ENCODE results near the gene FOXB1.

The FOXB1 gene

GRCh38 chr15:60004009-60004845 lies at the start of gene FOXB1:
TSS of gene FOXB1 (plus strand) at chr15:60004311. CDS start at chr15:60004964, 653 bp downstream.
- no peak for DNase-seq

GRCh38 chr15:59958288-59958687 lies 45.8 kb upstream of the FOXB1 start:
- DNase-seq = no peak

DNA sequence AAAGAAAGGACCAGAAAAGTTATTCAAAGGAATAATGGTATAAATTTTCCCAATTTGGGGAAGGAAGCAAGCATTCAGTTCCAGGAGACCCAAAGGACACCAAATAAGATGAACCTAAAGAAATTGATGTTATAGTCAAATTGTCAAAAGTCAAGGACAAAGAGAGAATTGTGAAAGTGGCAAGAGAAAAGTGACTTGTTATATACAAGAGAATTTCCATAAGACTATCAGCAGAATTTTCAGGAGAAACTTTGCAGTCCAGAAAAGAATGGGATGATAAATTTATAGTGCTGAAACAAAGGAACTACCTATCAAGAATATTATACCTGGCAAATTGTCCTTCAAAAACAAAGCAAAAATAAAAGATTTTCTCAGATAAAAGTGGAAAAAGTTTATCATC lies 43.8 kb upstream of the FOXB1 start:
- DNase-seq = no peak

- DNase-seq = no peak
Measured at GRCh38 chr15:59963322-59963721, 40.8 kb upstream of the FOXB1 start.

- no peak for DNase-seq
Measured at GRCh38 chr15:59963925-59964324, 40.2 kb upstream of the FOXB1 start.

GRCh38 chr15:59965741-59966140 lies 38.4 kb upstream of the FOXB1 start:
- no peak for DNase-seq

DNA sequence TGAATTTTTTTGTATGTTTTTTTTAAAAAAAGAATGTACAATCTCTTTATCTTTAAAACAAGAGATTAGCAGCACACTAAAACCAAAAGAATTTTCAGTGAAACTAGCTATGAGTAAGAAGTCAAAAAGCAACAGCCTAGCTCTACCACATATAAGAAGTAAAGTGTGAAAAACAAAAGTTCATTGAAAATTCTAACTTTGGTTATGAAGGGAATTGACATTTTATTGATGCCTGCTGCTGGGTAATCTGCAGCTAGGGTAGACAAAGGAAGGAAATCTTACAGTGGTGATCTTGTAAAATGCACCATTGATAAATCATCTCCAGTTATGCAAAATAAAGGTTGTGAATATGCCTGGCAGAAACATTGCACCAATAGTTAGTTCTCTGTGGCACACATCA lies 37.8 kb upstream of the FOXB1 start:
- no peak for DNase-seq

DNA sequence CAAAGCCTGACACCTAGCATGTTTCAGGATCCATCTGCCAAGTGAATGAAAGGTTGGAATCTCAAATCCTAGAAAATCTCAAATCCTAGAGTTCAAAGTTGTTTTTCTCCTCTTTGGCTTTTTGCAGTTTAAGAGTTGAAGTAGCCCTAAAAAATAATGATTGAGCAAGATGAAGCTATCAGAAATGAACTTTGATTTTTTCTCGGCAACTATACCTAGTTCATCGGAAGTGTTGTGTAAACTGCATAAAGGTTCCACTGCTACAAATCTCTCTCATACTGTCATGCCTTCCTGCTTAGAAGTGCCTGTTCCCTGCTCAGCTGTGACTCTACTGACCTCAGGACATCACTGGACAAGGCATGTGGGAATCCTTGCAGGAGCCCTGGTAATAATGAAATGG lies 35.8 kb upstream of the FOXB1 start:
- DNase-seq = no peak

DNA sequence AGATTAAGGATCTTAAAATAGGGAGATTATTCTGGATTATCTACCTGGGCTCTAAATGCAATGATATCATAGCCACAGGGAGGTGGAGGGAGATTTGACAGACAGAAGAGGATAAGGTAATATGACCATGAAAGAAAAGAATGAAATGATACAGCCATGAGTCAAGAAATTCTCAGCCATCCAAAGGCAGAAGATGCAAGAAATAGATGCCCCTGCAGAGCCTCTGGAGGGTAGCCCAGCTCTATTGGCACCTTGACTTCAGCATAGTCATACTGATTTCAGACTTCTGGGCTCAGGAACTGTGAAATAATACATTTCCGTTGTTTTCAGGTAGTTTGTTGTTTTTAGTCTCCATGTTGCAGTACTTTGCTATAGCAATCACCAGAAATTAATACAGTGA lies 31.9 kb upstream of the FOXB1 start:
- no peak for DNase-seq

GRCh38 chr15:59976480-59977271 lies 27.4 kb upstream of the FOXB1 start:
- DNase-seq = no peak

DNA sequence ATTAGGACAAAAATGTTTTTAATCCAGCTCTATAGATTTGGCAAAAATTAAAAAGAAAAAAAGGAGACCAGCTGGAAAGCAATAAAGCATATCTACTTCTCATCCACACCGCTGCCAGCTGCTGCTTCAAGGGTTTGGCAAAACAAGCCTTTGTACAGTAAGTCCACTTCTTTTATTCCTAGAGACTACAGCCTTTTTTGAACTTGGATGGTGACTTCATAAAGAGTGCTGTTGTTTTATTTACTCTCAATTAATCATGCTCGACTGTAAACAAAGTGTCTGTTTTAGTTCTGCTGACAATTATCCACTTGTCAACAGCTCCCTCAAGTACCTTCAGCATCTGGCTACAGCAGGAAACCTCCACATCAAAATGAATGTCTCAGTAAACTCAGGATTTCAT lies 12.3 kb upstream of the FOXB1 start:
- no peak for DNase-seq

GRCh38 chr15:59993041-59993750 lies 10.9 kb upstream of the FOXB1 start:
- no peak for DNase-seq

- no peak for DNase-seq
Measured at GRCh38 chr15:59993950-59994401, 10.1 kb upstream of the FOXB1 start.

DNA sequence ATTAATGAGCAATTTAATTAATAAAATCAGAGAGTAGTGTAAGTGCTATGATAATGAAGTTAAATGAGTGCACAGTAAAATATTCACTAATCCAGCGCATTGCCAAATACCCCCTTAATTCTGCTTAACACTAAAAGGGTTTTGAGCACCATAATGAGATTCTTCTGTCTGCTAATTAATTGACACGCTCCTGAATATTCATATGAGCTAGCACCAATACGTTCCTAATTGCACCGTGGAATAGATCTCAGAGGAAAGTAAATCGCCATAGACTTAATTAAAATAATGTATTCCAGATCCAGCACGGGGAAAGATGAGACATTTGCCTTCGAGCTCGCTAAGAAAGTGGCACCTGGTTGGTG lies 9.6 kb upstream of the FOXB1 start:
- DNase-seq = no peak

DNA sequence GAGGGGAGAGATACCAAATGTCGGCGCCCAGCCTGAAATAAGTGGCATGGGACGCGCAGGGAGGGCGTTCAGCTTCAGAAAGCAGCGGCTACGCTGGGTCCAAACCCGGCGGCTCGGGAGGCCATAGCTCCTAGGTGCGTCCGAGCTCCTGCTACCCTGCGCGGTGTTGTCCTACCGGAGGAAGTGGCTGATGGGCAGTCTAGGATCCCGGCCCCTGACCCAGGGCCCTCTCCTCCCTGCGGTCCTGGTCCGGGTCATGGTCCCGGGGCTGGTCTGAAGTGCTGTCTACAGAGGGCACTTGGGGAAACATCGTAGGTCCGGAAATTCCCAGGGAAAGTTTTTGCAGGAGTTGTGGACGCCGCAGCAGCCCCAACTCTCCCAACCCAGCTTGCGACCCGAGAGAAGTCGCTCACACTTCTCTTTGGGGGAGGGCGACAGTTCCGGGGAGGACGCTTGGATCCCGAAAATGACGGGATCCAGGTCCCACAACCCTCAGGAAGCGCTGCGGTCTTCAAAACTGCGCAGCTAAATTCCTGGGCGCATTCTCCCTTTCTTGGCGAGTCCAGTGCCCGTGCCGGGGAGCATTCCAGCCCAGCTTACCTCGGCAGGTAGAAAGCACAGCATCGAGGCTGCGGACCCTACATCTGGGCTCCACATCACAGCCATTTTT lies 9.1 kb upstream of the FOXB1 start:
- DNase-seq = no peak

DNA sequence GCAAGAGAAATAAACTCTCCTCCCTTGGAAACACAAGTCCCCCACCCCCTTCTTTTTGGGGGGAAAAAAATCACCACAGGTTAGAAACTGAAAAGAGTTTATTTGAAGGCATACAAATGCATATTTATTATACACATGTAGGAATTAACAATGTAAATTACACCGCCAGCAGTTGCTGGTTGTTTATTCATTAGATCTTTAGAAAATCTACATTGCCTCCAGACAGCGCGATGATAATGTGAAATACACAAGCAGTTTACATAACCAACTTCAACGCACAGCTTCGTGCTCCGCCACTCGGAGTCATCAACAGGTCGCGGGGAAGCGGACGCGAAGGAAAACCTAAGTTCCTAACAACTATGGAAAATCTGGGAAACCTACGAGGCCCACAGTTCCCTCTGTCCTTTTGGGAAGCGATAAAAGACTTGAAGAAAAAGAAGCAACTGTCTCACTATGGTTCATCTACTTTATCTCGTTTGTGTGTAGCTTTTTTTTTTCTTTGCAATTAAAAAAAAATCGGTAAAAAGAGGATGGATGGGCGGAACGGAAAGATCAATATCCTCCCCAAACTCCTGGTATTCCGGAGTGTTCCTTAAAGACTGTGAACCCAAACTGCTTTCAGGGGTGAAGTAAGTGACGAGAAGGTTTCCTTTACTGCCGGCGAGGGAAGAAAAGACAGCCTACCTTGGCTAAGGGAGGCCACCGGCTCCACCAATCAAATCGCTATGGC lies 8.4 kb upstream of the FOXB1 start:
- no peak for DNase-seq

DNA sequence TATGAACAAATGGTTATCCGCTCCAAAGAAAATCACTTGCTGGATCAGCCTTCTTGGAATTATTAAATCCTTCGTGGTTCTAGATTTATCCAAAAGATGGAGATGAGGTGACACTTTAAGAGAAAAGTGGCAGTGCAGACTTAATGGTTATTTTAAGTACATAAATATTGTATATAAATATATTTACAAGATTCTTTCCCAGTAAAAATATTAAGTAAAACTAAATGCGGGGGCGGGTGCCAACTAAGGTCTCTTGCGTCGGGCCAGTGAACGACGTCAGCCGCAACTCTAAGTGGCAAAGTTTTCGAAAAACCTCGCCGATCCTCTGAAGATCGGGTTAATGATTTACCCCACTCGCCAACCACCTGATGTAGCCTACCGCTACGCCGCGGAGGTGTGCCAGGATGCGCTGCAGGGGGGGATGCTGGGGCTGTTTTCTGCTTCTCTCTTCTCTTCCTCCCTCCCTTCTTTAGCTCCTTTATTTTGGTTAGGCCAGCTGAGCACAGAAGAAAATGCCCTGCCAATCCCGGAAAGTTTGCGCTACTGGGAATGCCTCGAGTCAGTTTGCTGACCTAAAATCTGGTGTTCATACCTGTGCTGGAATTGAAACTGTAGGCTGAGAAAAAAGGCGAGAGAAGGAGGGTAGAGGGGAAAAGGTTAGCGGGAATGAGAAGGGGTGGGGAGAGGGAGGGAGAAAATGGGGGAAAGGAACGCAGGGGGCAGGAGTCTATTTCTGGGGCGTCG lies 7.6 kb upstream of the FOXB1 start:
- no peak for DNase-seq

GRCh38 chr15:59997070-59997701 lies 6.9 kb upstream of the FOXB1 start:
- DNase-seq = no peak

- DNase-seq = no peak
Measured at GRCh38 chr15:59998305-59998949, 5.7 kb upstream of the FOXB1 start.

Data from amygdala (tissue), 56 donors.